Iris pigment epithelial cell (primary cell): ENCODE results near the gene PTPRD.

ENCODE experiments used
- DNase-seq: peaks from one replicate; pipeline ENCODE4 v3.0.0-alpha.2; 2011; ENCODE audit warnings: low read depth

Gene PTPRD

GRCh38 chr9:10054456-10054855 is 558.3 kb downstream of the PTPRD start:
- no peak for DNase-seq

GRCh38 chr9:10052916-10053315 is 559.9 kb downstream of the PTPRD start:
- no peak for DNase-seq

GRCh38 chr9:10052181-10052580 is 560.6 kb downstream of the PTPRD start:
- no peak for DNase-seq

GRCh38 chr9:10050016-10050415 is 562.8 kb downstream of the PTPRD start:
- peak; percentile 10 for DNase-seq

- no peak for DNase-seq
These were observed 563.8 kb downstream of the PTPRD start for GRCh38 chr9:10048994-10049393.

- DNase-seq: peak; percentile 11
These were observed 567.2 kb downstream of the PTPRD start for GRCh38 chr9:10045598-10045997.

GRCh38 chr9:10041726-10042229 is 571.0 kb downstream of the PTPRD start:
- no peak for DNase-seq

- no peak for DNase-seq
These were observed 576.7 kb downstream of the PTPRD start for GRCh38 chr9:10036095-10036494.

GRCh38 chr9:10032166-10032565 is 580.6 kb downstream of the PTPRD start:
- DNase-seq: no peak

- DNase-seq: no peak
These were observed 586.3 kb downstream of the PTPRD start for GRCh38 chr9:10026443-10026984.

- no peak for DNase-seq
These were observed 597.0 kb downstream of the PTPRD start for GRCh38 chr9:10015755-10016154.

GRCh38 chr9:10014889-10015288 is 597.9 kb downstream of the PTPRD start:
- no peak for DNase-seq

GRCh38 chr9:10009401-10009800 is 603.4 kb downstream of the PTPRD start:
- DNase-seq: no peak

- DNase-seq: no peak
These were observed 604.6 kb downstream of the PTPRD start for GRCh38 chr9:10008101-10008799.

GRCh38 chr9:10007356-10007755 is 605.4 kb downstream of the PTPRD start:
- DNase-seq: no peak

GRCh38 chr9:10005206-10005605 is 607.6 kb downstream of the PTPRD start:
- no peak for DNase-seq

GRCh38 chr9:10003047-10003446 is 609.8 kb downstream of the PTPRD start:
- no peak for DNase-seq

GRCh38 chr9:10000669-10001068 is 612.1 kb downstream of the PTPRD start:
- DNase-seq: no peak

GRCh38 chr9:9998491-9999287 is 614.1 kb downstream of the PTPRD start:
- DNase-seq: no peak

GRCh38 chr9:9997585-9997984 is 615.2 kb downstream of the PTPRD start:
- DNase-seq: no peak

- no peak for DNase-seq
These were observed 616.5 kb downstream of the PTPRD start for GRCh38 chr9:9996259-9996658.

- no peak for DNase-seq
These were observed 619.9 kb downstream of the PTPRD start for GRCh38 chr9:9992936-9993335.

- no peak for DNase-seq
These were observed 639.7 kb downstream of the PTPRD start for GRCh38 chr9:9973062-9973461.
